ENCODE data around the gene SEC11A. TPM values are rescaled to one million over a fixed set of nuclear protein-coding genes. Genes with fewer than 3 reads are reported as not detected.
A peak's percentile ranks its signal among the peaks of the same experiment; 100 is the strongest.

SEC11A gene
- total RNA-seq, 1 donor from 2014 or later: 189 TPM

- Mint-ChIP-seq H3K27ac (peak overlapping the region; percentile 38), H3K4me1 (ENCODE audit: low read depth) (peaks cover 24% of the 10 kb centered on the region), H3K9me3 (ENCODE audit: low read depth) (no peaks in the 10 kb centered on the region), H3K36me3 (ENCODE audit: insufficient read depth) (peaks cover 9% of the 10 kb centered on the region), H3K27me3 (peaks cover 14% of the 10 kb centered on the region), H3K4me3 (ENCODE audit: low read depth) (peak overlapping the region; percentile 99)
- TF ChIP-seq CTCF (IDR thresholded peaks at IDR 0.05; ENCODE audit: unreplicated experiment): peak; percentile 59
- DNase-seq (ENCODE audit: low spot score, unreplicated experiment): peak; percentile 39
Observed at GRCh38 chr15:84654689-84655453, 61.1 kb downstream of the SEC11A start.

GRCh38 chr15:84653910-84654688, 61.8 kb downstream of the SEC11A start, which contains the start of gene WDR73:
Gene WDR73 (minus strand): TSS chr15:84654283. CDS start chr15:84654274, 9 bp downstream.
- peaks cover 14% of the 10 kb centered on the region for H3K27me3 Mint-ChIP-seq
- TF ChIP-seq CTCF (IDR thresholded peaks at IDR 0.05; ENCODE audit: unreplicated experiment): no peak
- H3K4me3 Mint-ChIP-seq (ENCODE audit: low read depth): peak within 1 kb of the TSS; percentile 99
- peak; percentile 94 for DNase-seq (ENCODE audit: low spot score, unreplicated experiment)
- peaks cover 18% of the 10 kb centered on the region for H3K4me1 Mint-ChIP-seq (ENCODE audit: low read depth)
- H3K27ac Mint-ChIP-seq: peak within 1 kb of the TSS; percentile 98
- no peaks in the 10 kb centered on the region for H3K9me3 Mint-ChIP-seq (ENCODE audit: low read depth)
- H3K36me3 Mint-ChIP-seq (ENCODE audit: insufficient read depth): peaks cover 10% of the 10 kb centered on the region

- peak overlapping the region; percentile 99 for H3K4me3 Mint-ChIP-seq (ENCODE audit: low read depth)
- DNase-seq (ENCODE audit: low spot score, unreplicated experiment): no peak
- peak overlapping the region; percentile 98 for H3K27ac Mint-ChIP-seq
- H3K27me3 Mint-ChIP-seq: peaks cover 14% of the 10 kb centered on the region
- no peaks in the 10 kb centered on the region for H3K9me3 Mint-ChIP-seq (ENCODE audit: low read depth)
- H3K4me1 Mint-ChIP-seq (ENCODE audit: low read depth): peaks cover 17% of the 10 kb centered on the region
- TF ChIP-seq CTCF (IDR thresholded peaks at IDR 0.05; ENCODE audit: unreplicated experiment): no peak
- peaks cover 12% of the 10 kb centered on the region for H3K36me3 Mint-ChIP-seq (ENCODE audit: insufficient read depth)
Observed at GRCh38 chr15:84653584-84653909, 62.4 kb downstream of the SEC11A start.

- H3K27me3 Mint-ChIP-seq: no peaks in the 10 kb centered on the region
- H3K27ac Mint-ChIP-seq: no peak overlapping the region
- peaks cover 24% of the 10 kb centered on the region for H3K36me3 Mint-ChIP-seq (ENCODE audit: insufficient read depth)
- H3K4me1 Mint-ChIP-seq (ENCODE audit: low read depth): peaks cover 11% of the 10 kb centered on the region
- no peak for DNase-seq (ENCODE audit: low spot score, unreplicated experiment)
- no peak overlapping the region for H3K4me3 Mint-ChIP-seq (ENCODE audit: low read depth)
- H3K9me3 Mint-ChIP-seq (ENCODE audit: low read depth): no peaks in the 10 kb centered on the region
- no peak for TF ChIP-seq CTCF (IDR thresholded peaks at IDR 0.05; ENCODE audit: unreplicated experiment)
Observed at GRCh38 chr15:84649706-84650105, 66.2 kb downstream of the SEC11A start.

- no peaks in the 10 kb centered on the region for H3K9me3 Mint-ChIP-seq (ENCODE audit: low read depth)
- peaks cover 8% of the 10 kb centered on the region for H3K4me1 Mint-ChIP-seq (ENCODE audit: low read depth)
- H3K4me3 Mint-ChIP-seq (ENCODE audit: low read depth): no peak overlapping the region
- no peak overlapping the region for H3K27ac Mint-ChIP-seq
- peaks cover 26% of the 10 kb centered on the region for H3K36me3 Mint-ChIP-seq (ENCODE audit: insufficient read depth)
- DNase-seq (ENCODE audit: low spot score, unreplicated experiment): no peak
- no peaks in the 10 kb centered on the region for H3K27me3 Mint-ChIP-seq
- no peak for TF ChIP-seq CTCF (IDR thresholded peaks at IDR 0.05; ENCODE audit: unreplicated experiment)
Observed at GRCh38 chr15:84648539-84648938, 67.4 kb downstream of the SEC11A start.

Measured in progenitor cell of endocrine pancreas (in vitro differentiated cells).